Smooth muscle cell of trachea (primary cell): ENCODE data around the gene NDUFV2. TPM values are rescaled to one million over a fixed set of nuclear protein-coding genes. Genes with fewer than 3 reads are reported as not detected.

Experiments used
- total RNA-seq: library from RNA; depleted of rRNA; stranded (reverse); fragments of >200 nt; gene quantifications from 2 replicates; pipeline ENCODE4 v1.2.1, GENCODE V29; 2014

NDUFV2 gene
- 98.1 and 148 TPM in 2 replicates for total RNA-seq

DNA sequence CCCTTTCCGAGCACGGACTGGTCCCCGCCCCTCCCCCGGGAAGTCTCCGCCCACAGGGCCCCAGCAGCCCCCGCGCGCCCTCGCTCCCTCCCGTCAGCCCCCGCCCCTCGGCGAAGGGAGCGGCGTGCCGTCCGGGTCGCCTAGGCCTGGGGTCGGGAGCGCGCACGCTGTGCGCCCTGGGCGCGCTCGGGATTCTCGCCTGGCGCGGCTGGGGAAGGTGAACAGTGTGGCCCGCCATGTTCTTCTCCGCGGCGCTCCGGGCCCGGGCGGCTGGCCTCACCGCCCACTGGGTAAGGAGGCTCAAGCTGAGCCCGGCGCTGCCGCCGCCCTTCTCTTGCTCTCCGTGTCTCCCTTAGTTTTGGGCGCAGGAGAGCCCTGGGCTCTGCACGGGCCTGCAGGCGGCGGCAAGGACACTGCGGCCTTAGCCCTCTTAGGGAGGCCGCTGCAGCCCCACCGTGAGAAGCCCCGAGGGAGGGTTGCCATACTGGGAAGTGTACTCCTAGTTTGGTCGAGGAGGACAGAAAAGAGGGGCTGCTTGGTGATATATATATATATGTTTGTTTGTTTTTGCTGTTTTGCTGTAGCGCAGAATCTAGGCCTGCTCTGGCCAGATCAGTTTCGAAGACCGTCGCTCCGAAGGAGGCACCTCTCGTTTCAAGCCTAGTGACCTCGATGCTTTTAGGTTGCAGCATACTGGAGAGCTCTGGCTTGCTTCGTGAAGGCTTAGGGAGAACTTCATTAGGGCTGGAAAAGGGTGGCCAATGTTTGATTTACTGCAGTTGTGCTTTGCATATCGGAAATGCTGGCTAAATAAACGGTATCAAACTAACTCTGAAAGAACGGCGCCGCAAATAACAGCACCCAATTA is at the start of gene NDUFV2:
Gene NDUFV2, plus strand, starts transcription at position 192 of the 868 bp plus-strand sequence. Its CDS starts 45 bp downstream, at position 237.

DNA sequence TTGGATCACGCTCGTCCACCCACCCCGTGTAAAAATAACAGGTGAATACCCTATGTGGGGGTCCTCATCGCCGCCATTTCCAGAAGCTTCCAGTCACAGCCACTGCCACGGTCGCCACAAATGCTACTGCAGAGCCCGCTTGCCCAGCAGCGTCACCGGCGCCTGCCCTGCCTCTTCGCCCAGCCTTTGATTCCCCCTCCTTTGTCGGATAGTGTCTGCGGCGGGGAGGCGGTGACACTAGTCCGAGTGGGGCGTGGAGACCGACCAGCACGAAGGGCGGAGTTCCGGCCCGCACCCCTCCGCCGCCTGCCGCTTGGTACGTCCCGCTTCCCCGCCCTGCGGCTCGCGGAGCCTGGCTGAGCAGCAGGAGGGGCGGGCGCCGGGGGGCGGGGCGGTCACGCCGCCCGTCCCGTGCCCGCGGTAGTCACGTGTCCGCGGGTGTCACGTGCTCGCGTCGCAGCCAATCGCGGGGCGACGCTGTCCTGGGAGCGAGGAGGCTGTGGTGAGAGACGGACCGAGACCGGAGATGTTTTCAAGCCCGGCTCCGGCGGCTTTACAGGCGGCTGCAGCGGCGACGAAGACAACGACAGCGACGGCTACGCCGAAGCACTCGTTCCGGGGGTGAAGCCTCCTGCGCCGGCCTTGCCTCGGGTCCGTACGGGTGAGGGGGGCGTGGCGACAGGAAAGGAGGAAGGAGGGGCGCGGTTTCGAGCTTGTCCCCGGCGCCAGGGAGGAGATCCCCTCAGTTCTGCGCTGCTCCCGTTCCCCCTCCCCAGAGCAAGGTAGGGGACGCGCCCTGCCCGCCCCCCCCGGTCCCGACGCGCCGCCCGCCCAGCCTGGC is 34.0 kb downstream of the NDUFV2 start, which contains the start of gene ANKRD12:
Gene ANKRD12, plus strand, starts transcription at position 467 of the 841 bp plus-strand sequence. CDS start 45,652 bp downstream, outside the sequence.

Other genes starting within 250 kb of the NDUFV2 start
- 32.4 and 50.8 TPM in 2 replicates for gene ANKRD12, start 34.1 kb downstream of the NDUFV2 start, total RNA-seq
- 260 and 298 TPM in 2 replicates for gene TWSG1, start 232.1 kb downstream of the NDUFV2 start, total RNA-seq